Stomach (tissue), 9 donors: ENCODE results near the gene KHDRBS2. TPM values are rescaled to one million over a fixed set of nuclear protein-coding genes. Genes with fewer than 3 reads are reported as not detected.

Experiments
- DNase-seq, 2 donors: peaks; one replicate each; pipeline versions ENCODE4 v3.0.0 to v3.0.0-alpha.2; 2013 to 2019
- H3K27ac ChIP-seq, 5 donors: fragments of 200-600 bp in 4 of 5; sonication (generic) in 4 of 5; one replicate each; pipeline ENCODE4 v1.5.1; 2013 to 2019; ENCODE audit warnings: mild to moderate bottlenecking in 1 of 5, moderate library complexity in 1 of 5
- H3K27me3 ChIP-seq, 3 donors: fragments of 200-600 bp; sonication (generic); one replicate each; pipeline ENCODE4 v1.5.1; 2017 to 2019; ENCODE audit warnings: mixed run types in 1 of 3
- H3K36me3 ChIP-seq, 4 donors: fragments of 200-600 bp; sonication (generic); 1 replicate in 3 of 4; 2 replicates in 1 of 4; pipeline ENCODE4 v1.5.1; 2016 to 2019
- H3K4me1 ChIP-seq, 4 donors: fragments of 200-600 bp; sonication (generic); one replicate each; pipeline ENCODE4 v1.5.1; 2016 to 2019
- H3K4me3 ChIP-seq, 4 donors: fragments of 200-600 bp; sonication (generic) in 3 of 4; one replicate each; pipeline ENCODE4 v1.5.1; 2016 to 2019; ENCODE audit warnings: mild to moderate bottlenecking in 1 of 4
- H3K9me3 ChIP-seq, 4 donors: fragments of 200-600 bp; sonication (generic); one replicate each; pipeline ENCODE4 v1.5.1; 2016 to 2019
- EP300 ChIP-seq: sonication (generic); formaldehyde crosslinking; IDR thresholded peaks from one replicate; pipeline ENCODE4 v1.6.1; 2017; ENCODE audit warnings: antibody characterized with exemption
- POLR2A ChIP-seq, 4 donors: fragments of 450-650 bp; IDR thresholded peaks; one replicate each; pipeline ENCODE4 v1.6.1; 2016; ENCODE audit warnings: antibody characterized with exemption in 4 of 4, control low read depth in 2 of 4, mild to moderate bottlenecking in 1 of 4, moderate library complexity in 1 of 4
- POLR2AphosphoS5 ChIP-seq, 3 donors: sonication (generic); formaldehyde crosslinking; IDR thresholded peaks; one replicate each; pipeline ENCODE4 v1.6.1; 2016; ENCODE audit warnings: antibody characterized with exemption in 3 of 3
- WGBS, 5 donors: extraction: QIAGEN DNeasy Blood & Tissue Kit in 3 of 5; methylation state at CpG; one replicate each; pipeline versions ENCODE4 v1.1.5 to v1.1.7; 2013 to 2018; 5-methylcytosine and 5-hydroxymethylcytosine counted together
- intact Hi-C: fragments of 100-400 bp; cut with DNase I; formaldehyde crosslinking; loops from one replicate; pipeline ENCODE4 v1.15.1; 2023; ENCODE audit warnings: low total_unique reads
- polyA plus RNA-seq, 3 donors: library from polyadenylated mRNA; stranded (reverse); fragments of 200-250 nt; gene quantifications; one replicate each; pipeline ENCODE4 v1.2.3, GENCODE V29; 2013
- total RNA-seq, 5 donors: library from RNA; depleted of rRNA; stranded (reverse); fragments of >200 nt; gene quantifications; one replicate each; pipeline versions ENCODE4 v1.1.0 to v1.2.3, GENCODE V29; 2014 to 2016
- TF ChIP-seq, protein P1 (sequence below), 7 experiments: fragments of 450-650 bp in 4 of 7; fragments of 200-600 bp in 3 of 7; sonication (generic) in 3 of 7; IDR thresholded peaks; one replicate each; pipeline ENCODE4 v1.5.1; 2016 to 2019; ENCODE audit warnings: antibody characterized with exemption in 7 of 7, control low read depth in 2 of 7, mild to moderate bottlenecking in 1 of 7
- donor health status: healthy with polysubstance abuse.
- donor health status: Bipolar disorder and iron deficiency.
- donor health status: healthy.

Gene KHDRBS2
- total and polyA plus RNA-seq, 8 donors = 0.45 to 0.87 (median 0.73) TPM; not detected in 5

DNA sequence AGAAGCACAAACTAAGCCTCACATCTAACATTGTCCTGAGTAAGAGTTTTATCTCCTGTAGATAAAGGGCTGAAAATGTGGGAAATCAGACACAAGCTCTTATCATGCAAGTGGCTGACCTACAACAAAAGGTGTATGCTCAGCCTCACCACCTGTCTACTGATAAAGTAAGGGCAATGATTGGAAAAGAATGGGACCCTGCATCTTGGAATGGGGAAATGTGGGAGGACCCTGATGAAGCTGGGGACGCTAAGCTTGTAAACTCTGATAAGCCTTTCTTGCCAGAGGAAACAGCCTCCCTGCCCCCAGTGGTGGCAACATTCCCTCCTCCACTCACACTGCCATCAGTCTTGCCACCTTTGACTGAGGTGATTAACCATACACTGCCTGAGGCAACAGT lies 166.6 kb downstream of the KHDRBS2 start:
- Histone ChIP-seq H3K27ac (no peak overlapping the region), H3K27me3 (no peaks in the 10 kb centered on the region), H3K36me3 (no peaks in the 10 kb centered on the region), H3K4me1 (no peaks in the 10 kb centered on the region), H3K9me3 (peaks cover 0 to 28% (median 19%) of the 10 kb centered on the region in 4 donors), H3K4me3 (no peak overlapping the region)
- intact Hi-C loops = no loop called here
- no peak for DNase-seq
- 31 to 64% (median 47%) methylated on average over 1 of the region's 1 CpG for WGBS, 5 donors
- no peak for TF ChIP-seq EP300
- TF ChIP-seq POLR2AphosphoS5 (IDR thresholded peaks at IDR 0.05) = no peak
- TF ChIP-seq POLR2A (IDR thresholded peaks at IDR 0.05) = no peak
- TF ChIP-seq, protein P1, sequence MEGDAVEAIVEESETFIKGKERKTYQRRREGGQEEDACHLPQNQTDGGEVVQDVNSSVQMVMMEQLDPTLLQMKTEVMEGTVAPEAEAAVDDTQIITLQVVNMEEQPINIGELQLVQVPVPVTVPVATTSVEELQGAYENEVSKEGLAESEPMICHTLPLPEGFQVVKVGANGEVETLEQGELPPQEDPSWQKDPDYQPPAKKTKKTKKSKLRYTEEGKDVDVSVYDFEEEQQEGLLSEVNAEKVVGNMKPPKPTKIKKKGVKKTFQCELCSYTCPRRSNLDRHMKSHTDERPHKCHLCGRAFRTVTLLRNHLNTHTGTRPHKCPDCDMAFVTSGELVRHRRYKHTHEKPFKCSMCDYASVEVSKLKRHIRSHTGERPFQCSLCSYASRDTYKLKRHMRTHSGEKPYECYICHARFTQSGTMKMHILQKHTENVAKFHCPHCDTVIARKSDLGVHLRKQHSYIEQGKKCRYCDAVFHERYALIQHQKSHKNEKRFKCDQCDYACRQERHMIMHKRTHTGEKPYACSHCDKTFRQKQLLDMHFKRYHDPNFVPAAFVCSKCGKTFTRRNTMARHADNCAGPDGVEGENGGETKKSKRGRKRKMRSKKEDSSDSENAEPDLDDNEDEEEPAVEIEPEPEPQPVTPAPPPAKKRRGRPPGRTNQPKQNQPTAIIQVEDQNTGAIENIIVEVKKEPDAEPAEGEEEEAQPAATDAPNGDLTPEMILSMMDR (IDR thresholded peaks at IDR 0.05) = no peak

DNA sequence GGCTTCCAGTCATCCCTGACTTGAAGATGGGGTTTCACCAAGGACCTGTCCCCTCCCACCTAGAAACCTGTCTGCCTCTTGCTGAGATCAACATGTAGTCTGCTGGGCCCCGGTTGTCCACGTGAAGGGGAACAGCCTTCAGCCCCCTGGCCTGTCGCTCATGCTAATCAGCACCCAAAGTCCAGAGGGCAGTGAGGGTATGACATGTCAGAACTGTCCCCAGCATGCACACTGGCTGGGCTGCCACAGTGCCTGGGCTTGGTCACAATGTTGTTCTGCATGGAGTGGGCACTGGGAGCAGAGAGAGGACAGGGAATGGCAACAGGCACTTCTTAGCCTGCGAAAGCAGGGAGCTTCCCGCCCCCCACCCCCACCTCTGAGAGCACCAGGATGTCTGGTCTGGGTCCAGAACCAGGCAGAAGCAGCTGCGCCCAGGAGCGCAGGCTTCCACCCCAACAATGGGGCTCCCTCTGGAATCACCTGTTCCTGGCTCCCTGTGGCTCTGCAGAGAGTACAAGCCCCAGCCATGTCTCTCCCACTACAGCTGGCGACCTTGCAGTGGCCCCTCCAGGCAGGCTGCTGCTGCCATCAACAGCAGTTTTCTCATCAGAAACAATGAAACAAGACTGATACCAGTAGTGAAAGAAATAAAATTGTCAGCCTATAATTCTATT lies 182.7 kb downstream of the KHDRBS2 start:
- no peak overlapping the region for H3K27ac ChIP-seq
- no peaks in the 10 kb centered on the region for H3K36me3 ChIP-seq
- H3K27me3 ChIP-seq = no peaks in the 10 kb centered on the region
- no peaks in the 10 kb centered on the region for H3K4me1 ChIP-seq
- DNase-seq = no peak
- intact Hi-C loops = no loop called here
- no peak overlapping the region for H3K4me3 ChIP-seq
- TF ChIP-seq EP300 (no peak), POLR2A (IDR thresholded peaks at IDR 0.05) (no peak), POLR2AphosphoS5 (IDR thresholded peaks at IDR 0.05) (no peak)
- TF ChIP-seq, protein P1 (IDR thresholded peaks at IDR 0.05) = no peak
- peaks cover 0 to 29% (median 21%) of the 10 kb centered on the region in 4 donors for H3K9me3 ChIP-seq
- 79 to 88% (median 87%) methylated on average over 6 to 8 of the region's 8 CpGs for WGBS, 5 donors

DNA sequence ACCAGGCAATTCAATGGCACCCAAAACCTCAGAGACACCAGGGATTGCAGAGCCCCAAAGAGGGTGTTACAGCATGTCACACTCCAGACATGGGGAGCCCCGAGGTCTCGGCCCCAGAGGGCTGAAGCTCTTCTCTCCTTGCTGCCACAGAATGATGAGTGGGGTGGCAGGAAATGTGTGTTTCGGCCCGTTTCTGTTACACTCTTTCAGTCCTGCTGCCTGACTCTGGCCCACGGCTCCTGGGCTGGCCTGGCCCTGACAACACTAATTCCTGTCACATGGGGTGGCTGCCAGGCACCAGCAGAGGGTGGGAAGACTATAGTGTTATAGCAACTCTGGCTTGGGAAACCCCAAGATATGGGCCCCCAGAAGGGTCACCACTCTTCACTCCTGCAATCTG lies 183.6 kb downstream of the KHDRBS2 start:
- H3K4me1 ChIP-seq = no peaks in the 10 kb centered on the region
- intact Hi-C loops = no loop called here
- no peak for DNase-seq
- H3K4me3 ChIP-seq = no peak overlapping the region
- peaks cover 0 to 29% (median 21%) of the 10 kb centered on the region in 4 donors for H3K9me3 ChIP-seq
- H3K36me3 ChIP-seq = no peaks in the 10 kb centered on the region
- H3K27ac ChIP-seq = no peak overlapping the region
- H3K27me3 ChIP-seq = no peaks in the 10 kb centered on the region
- TF ChIP-seq, protein P1 (IDR thresholded peaks at IDR 0.05) = no peak
- TF ChIP-seq POLR2AphosphoS5 (IDR thresholded peaks at IDR 0.05) (no peak), EP300 (no peak), POLR2A (IDR thresholded peaks at IDR 0.05) (no peak)
- WGBS, 5 donors = 83 to 91% (median 88%) methylated on average over 5 of the region's 5 CpGs

DNA sequence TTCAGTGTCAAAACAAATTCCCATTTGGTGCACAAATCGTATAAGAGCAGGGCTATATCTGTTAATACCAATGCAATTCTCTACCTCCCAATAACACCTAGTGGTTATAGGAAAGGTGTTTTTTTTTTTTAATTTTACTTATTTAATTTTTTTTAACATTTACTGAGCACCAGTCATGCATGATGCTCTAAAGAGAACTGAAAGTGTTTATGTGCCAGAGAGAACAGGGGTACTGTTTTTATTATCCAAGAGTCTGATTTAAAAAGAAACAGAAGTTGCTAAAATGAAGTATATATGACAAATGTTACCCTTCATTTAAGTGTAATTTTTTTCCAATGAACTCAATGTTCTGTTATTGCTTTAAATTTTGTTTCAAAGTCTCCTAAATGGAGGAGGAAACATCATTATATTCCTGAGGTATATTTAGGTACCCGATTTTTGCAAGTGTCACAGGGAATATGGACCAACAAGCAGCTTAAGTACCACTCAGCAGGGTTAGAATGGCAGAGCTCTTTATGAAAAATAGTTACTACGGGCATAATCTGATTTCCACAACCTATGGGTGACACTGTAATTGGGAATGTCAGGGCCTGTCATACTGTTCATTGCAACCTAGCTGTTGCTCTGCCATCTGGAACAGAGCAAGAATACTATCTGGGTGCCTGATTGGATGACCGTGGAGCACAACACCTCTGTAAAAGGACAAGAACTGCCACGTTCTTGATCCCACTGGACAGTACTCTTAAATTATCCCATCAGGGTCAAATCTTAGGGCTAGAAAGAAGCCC lies 195.4 kb downstream of the KHDRBS2 start:
- no peak for TF ChIP-seq POLR2A (IDR thresholded peaks at IDR 0.05)
- TF ChIP-seq, protein P1 (IDR thresholded peaks at IDR 0.05) = no peak
- intact Hi-C loops = no loop called here

More for the DNA sequence above, 195.4 kb downstream of the KHDRBS2 start:
- Histone ChIP-seq H3K36me3 (no peaks in the 10 kb centered on the region), H3K4me3 (no peak overlapping the region), H3K27me3 (no peaks in the 10 kb centered on the region), H3K9me3 (peaks cover 0 to 3% (median 0%) of the 10 kb centered on the region in 4 donors), H3K27ac (no peak overlapping the region), H3K4me1 (no peaks in the 10 kb centered on the region)
- WGBS, 5 donors = 69 to 83% (median 81%) methylated on average over 5 of the region's 5 CpGs
- DNase-seq = no peak
